Endothelial cell of umbilical vein (primary cell): Measurements from ENCODE around the gene SP9. TPM values are rescaled to one million over a fixed set of nuclear protein-coding genes. Genes with fewer than 3 reads are reported as not detected.
"Not testable (repeated sequence)": the region's sequence is repeated elsewhere in the genome, so short reads cannot be mapped to it uniquely, and the experiment has no call there.

Source experiments
- BruUV-seq: library from RNA; stranded (reverse); fragments of 400-500 nt; replicated peaks from 2 replicates; lab custom pipeline; 2021; lab: Mats Ljungman, UMichigan
- CTCF ChIA-PET: fragments of 300-600, 350-600 bp; sonication (Branson Sonifier 250); formaldehyde crosslinking; loops from one replicate; lab custom pipeline; 2021; ENCODE audit warnings: antibody characterized with exemption, inconsistent platforms; lab: Charles Lee
- POLR2A ChIA-PET: fragments of 300-600, 350-600 bp; sonication (Branson Sonifier 250); formaldehyde crosslinking; loops from one replicate; lab custom pipeline; 2021; ENCODE audit warnings: antibody characterized with exemption, inconsistent platforms; lab: Charles Lee
- DNase-seq: peaks from one replicate; pipeline ENCODE4 v3.0.0-alpha.2; 2011; ENCODE audit warnings: low read depth, low spot score
- FAIRE-seq: peaks from 2 replicates; lab custom pipeline; 2011; peaks lifted over from hg19 to GRCh38; lab: Jason Lieb, UNC
- H2AFZ ChIP-seq: 2 replicates; pipeline ENCODE4 v1.6.0; 2012; ENCODE audit warnings: low read depth, low read length, control low read depth, inconsistent platforms
- H3K27ac ChIP-seq: 2 replicates; pipeline ENCODE4 v1.5.1; 2011; ENCODE audit warnings: low read depth, mild to moderate bottlenecking, control low read depth, low read length, moderate library complexity; ENCODE audit not compliant: insufficient read depth
- H3K27me3 ChIP-seq, 2 experiments: 2 replicates each; pipeline versions ENCODE4 v1.6.0 to v1.6.1; 2011; ENCODE audit warnings: low read length in 2 of 2, mixed read lengths in 1 of 2; ENCODE audit not compliant: control insufficient read depth in 2 of 2, insufficient read depth in 2 of 2
- H3K36me3 ChIP-seq, 2 experiments: 2 replicates in 1 of 2; 3 replicates in 1 of 2; pipeline ENCODE4 v1.5.1; 2011; ENCODE audit warnings: low read length in 2 of 2, mild to moderate bottlenecking in 1 of 2, moderate library complexity in 1 of 2; ENCODE audit not compliant: control insufficient read depth in 2 of 2, insufficient read depth in 2 of 2; ENCODE audit errors: extremely low read depth in 1 of 2
- H3K4me1 ChIP-seq: 3 replicates; pipeline ENCODE4 v1.5.1; 2011; ENCODE audit warnings: mild to moderate bottlenecking, low read length; ENCODE audit not compliant: control insufficient read depth, insufficient read depth; ENCODE audit errors: extremely low read depth
- H3K4me2 ChIP-seq: 2 replicates; pipeline ENCODE4 v1.6.1; 2011; ENCODE audit warnings: low read length, control low read depth, mixed read lengths; ENCODE audit not compliant: insufficient read depth
- H3K4me3 ChIP-seq, 3 experiments: fragments of 200-600 bp in 1 of 3; sonication (generic), shearing (Covaris generic) in 1 of 3; replicated peaks in 1 of 3; 2 replicates each; pipeline ENCODE4 v1.5.1; 2011 to 2016; ENCODE audit warnings: control low read depth in 3 of 3, low read length in 3 of 3, mild to moderate bottlenecking in 2 of 3, inconsistent platforms in 1 of 3, low read depth in 1 of 3, moderate library complexity in 1 of 3; ENCODE audit not compliant: insufficient read depth in 1 of 3
- H3K79me2 ChIP-seq: 2 replicates; pipeline ENCODE4 v1.6.0; 2012; ENCODE audit warnings: low read length, inconsistent platforms; ENCODE audit not compliant: control insufficient read depth, insufficient read depth
- H3K9ac ChIP-seq: replicated peaks from 2 replicates; pipeline ENCODE3; 2011; ENCODE audit warnings: low read length, control low read depth; ENCODE audit not compliant: insufficient read depth; ENCODE audit errors: extremely low read depth
- H3K9me1 ChIP-seq: replicated peaks from 3 replicates; pipeline ENCODE4 v1.6.0; 2011; ENCODE audit warnings: mild to moderate bottlenecking, low read length; ENCODE audit not compliant: control insufficient read depth, insufficient read depth; ENCODE audit errors: extremely low read depth
- H3K9me3 ChIP-seq: replicated peaks from 2 replicates; pipeline ENCODE4 v1.5.1; 2012; ENCODE audit warnings: low read length, inconsistent platforms; ENCODE audit not compliant: control insufficient read depth, insufficient read depth
- H4K20me1 ChIP-seq: replicated peaks from 2 replicates; pipeline ENCODE3; 2011; ENCODE audit warnings: mild to moderate bottlenecking, low read length; ENCODE audit not compliant: control insufficient read depth, insufficient read depth; ENCODE audit errors: extremely low read depth
- CTCF ChIP-seq, 2 donors: IDR thresholded peaks; 1 replicate in 1 of 2; 2 replicates in 1 of 2; pipeline ENCODE4 v1.5.1; 2011; ENCODE audit warnings: low read length in 2 of 2, mild to moderate bottlenecking in 2 of 2, moderate library complexity in 2 of 2, control low read depth in 1 of 2, inconsistent platforms in 1 of 2, low read depth in 1 of 2; ENCODE audit not compliant: insufficient read depth in 1 of 2; ENCODE audit errors: extremely low read depth in 1 of 2
- EZH2 ChIP-seq: IDR thresholded peaks from 2 replicates; pipeline ENCODE4 v1.6.1; 2012; ENCODE audit warnings: borderline replicate concordance, low read depth, mild to moderate bottlenecking, moderate library complexity, low read length, inconsistent platforms; ENCODE audit not compliant: severe bottlenecking
- FOS ChIP-seq: IDR thresholded peaks from 2 replicates; pipeline ENCODE4 v1.6.1; 2011; ENCODE audit warnings: mild to moderate bottlenecking, low read length, moderate library complexity, borderline replicate concordance; ENCODE audit not compliant: insufficient read depth
- GATA2 ChIP-seq: IDR thresholded peaks from 2 replicates; pipeline ENCODE4 v1.7.0; 2011; ENCODE audit warnings: low read depth, mild to moderate bottlenecking, moderate library complexity, mixed read lengths, low read length; ENCODE audit not compliant: insufficient read length, insufficient read depth
- JUN ChIP-seq: IDR thresholded peaks from 2 replicates; pipeline ENCODE4 v1.6.1; 2011; ENCODE audit warnings: borderline replicate concordance, low read depth; ENCODE audit not compliant: insufficient read length, insufficient read depth
- MAX ChIP-seq: IDR thresholded peaks from 2 replicates; pipeline ENCODE4 v1.6.1; 2011; ENCODE audit not compliant: insufficient read depth, insufficient read length
- MYC ChIP-seq: IDR thresholded peaks from one replicate; pipeline ENCODE4 v1.6.1; 2011; ENCODE audit warnings: mild to moderate bottlenecking, low read depth, low read length
- POLR2A ChIP-seq: IDR thresholded peaks from 2 replicates; pipeline ENCODE4 v1.6.1; 2012; ENCODE audit warnings: low read depth, mild to moderate bottlenecking, control low read depth, low read length
- POLR2AphosphoS5 ChIP-seq: IDR thresholded peaks from 2 replicates; pipeline ENCODE4 v1.6.1; 2012; ENCODE audit warnings: low read depth, mild to moderate bottlenecking, control low read depth, low read length, moderate library complexity; ENCODE audit not compliant: insufficient read depth
- dilution Hi-C: fragments of 300-500 bp; cut with MboI; formaldehyde crosslinking; loops from one replicate; pipeline ENCODE4 v1.15.0; 2019; ENCODE audit warnings: low sequenced_read_pairs; ENCODE audit not compliant: extremely low pct_ligation_motif_present
- intact Hi-C: fragments of 100-400 bp; cut with micrococcal nuclease; formaldehyde crosslinking; loops from one replicate; pipeline ENCODE4 v1.10.0; 2022
- polyA plus RNA-seq, 4 experiments: library from polyadenylated mRNA; depleted of rRNA in 3 of 4; stranded (reverse) in 3 of 4; unstranded in 1 of 4; fragments of >200 nt; gene quantifications; 2 replicates each; pipeline versions ENCODE4 v1.2.1 to v1.2.3, GENCODE V29; 2011 to 2012; ENCODE audit warnings: missing spikeins in 1 of 4
- total RNA-seq: library from RNA; stranded (reverse); gene quantifications from 2 replicates; pipeline ENCODE4 v1.2.3, GENCODE V29; 2021

SP9 gene
- total and polyA plus RNA-seq, 2 donors (not counting 3 experiments of a cell fraction or from before 2014, with no cell fraction given) = not detected

GRCh38 chr2:174356347-174356746 is 21.6 kb downstream of the SP9 start:
- ChIA-PET CTCF (interaction anchor here (1.6 kb wide), 1 partner anchor 191 kb away, joined by 4 read pairs; no protein-coding TSS in a partner anchor), POLR2A (no interaction called here)
- Histone ChIP-seq H3K9me3 (no peaks in the 10 kb centered on the region), H4K20me1 (no peaks in the 10 kb centered on the region), H3K79me2 (no peaks in the 10 kb centered on the region), H2AFZ (no peak overlapping the region), H3K9me1 (no peaks in the 10 kb centered on the region), H3K9ac (no peak overlapping the region), H3K27me3 (no peaks in the 10 kb centered on the region), H3K4me3 (no peak overlapping the region), H3K27ac (no peak overlapping the region), H3K36me3 (no peaks in the 10 kb centered on the region), H3K4me2 (no peak overlapping the region), H3K4me1 (no peaks in the 10 kb centered on the region)
- DNase-seq = no peak
- no TSS peak for BruUV-seq
- intact Hi-C loops = no loop called here
- dilution Hi-C loops = no loop called here
- FAIRE-seq = no peak
- TF ChIP-seq POLR2A (no peak), POLR2AphosphoS5 (no peak), JUN (no peak), CTCF (IDR thresholded peaks at IDR 0.05; ENCODE audit: extremely low read depth in 1 of 2, insufficient read depth in 1 of 2, low read depth in 1 of 2, low read length in 2 of 2) (no peak), MAX (no peak), FOS (no peak), EZH2 (no peak), GATA2 (no peak), MYC (no peak)

GRCh38 chr2:174359663-174360062 is 24.9 kb downstream of the SP9 start:
- DNase-seq, POLR2A ChIA-PET, H3K27me3 ChIP-seq, H3K9me1 ChIP-seq, dilution Hi-C loops, H3K4me2 ChIP-seq, BruUV-seq, H3K27ac ChIP-seq, H3K4me1 ChIP-seq, intact Hi-C loops, H3K4me3 ChIP-seq, H3K9me3 ChIP-seq, H4K20me1 ChIP-seq, FAIRE-seq, H3K79me2 ChIP-seq, H2AFZ ChIP-seq, H3K36me3 ChIP-seq, H3K9ac ChIP-seq: not testable (repeated sequence)
- CTCF ChIA-PET = interaction anchor here (1.3 kb wide), 1 partner anchor 10 kb away, joined by 6 read pairs; no protein-coding TSS in a partner anchor
